A673 (cell line): ENCODE data around the gene UTS2R.

Source experiments
- EZH2 ChIP-seq: fragments of 200-600 bp; sonication (generic); IDR thresholded peaks from 2 replicates; pipeline ENCODE4 v1.6.1; 2017; ENCODE audit warnings: borderline replicate concordance, low read depth, mild to moderate bottlenecking, mixed read lengths, antibody characterized with exemption, low read length; ENCODE audit not compliant: poor library complexity, severe bottlenecking
- TF ChIP-seq, protein P1 (sequence below): fragments of 300-800, 200-600 bp; sonication (generic); conservative IDR thresholded peaks from 2 replicates; pipeline ENCODE4 v1.5.1; 2017; ENCODE audit warnings: low read depth, mild to moderate bottlenecking, antibody characterized with exemption, low read length, moderate library complexity, mixed read lengths

DNA sequence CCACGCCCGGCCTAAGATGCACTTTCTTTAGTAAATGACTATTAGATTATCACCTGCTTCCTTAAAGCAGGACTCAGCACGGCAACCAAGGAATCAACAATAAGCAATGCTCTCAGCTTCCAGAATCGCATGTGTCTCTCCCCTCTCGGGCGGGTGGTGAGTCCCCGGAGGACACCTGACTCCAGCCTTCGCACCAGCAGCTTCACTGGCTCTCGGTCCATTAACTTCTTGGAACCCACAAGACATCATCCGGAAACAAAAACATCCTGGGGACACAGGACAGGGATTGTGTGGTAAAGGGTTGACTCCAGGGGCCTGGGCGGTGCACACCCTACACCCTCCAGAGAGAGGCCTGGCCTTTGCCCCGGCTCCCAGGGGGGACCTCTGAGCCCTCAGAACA, 22.7 kb downstream of the UTS2R start:
- no peak for TF ChIP-seq EZH2
- TF ChIP-seq, protein P1, sequence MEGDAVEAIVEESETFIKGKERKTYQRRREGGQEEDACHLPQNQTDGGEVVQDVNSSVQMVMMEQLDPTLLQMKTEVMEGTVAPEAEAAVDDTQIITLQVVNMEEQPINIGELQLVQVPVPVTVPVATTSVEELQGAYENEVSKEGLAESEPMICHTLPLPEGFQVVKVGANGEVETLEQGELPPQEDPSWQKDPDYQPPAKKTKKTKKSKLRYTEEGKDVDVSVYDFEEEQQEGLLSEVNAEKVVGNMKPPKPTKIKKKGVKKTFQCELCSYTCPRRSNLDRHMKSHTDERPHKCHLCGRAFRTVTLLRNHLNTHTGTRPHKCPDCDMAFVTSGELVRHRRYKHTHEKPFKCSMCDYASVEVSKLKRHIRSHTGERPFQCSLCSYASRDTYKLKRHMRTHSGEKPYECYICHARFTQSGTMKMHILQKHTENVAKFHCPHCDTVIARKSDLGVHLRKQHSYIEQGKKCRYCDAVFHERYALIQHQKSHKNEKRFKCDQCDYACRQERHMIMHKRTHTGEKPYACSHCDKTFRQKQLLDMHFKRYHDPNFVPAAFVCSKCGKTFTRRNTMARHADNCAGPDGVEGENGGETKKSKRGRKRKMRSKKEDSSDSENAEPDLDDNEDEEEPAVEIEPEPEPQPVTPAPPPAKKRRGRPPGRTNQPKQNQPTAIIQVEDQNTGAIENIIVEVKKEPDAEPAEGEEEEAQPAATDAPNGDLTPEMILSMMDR: no peak
